Parathyroid adenoma (tissue), 2 donors: ENCODE data around the gene NPAS3.
A peak's percentile ranks its signal among the peaks of the same experiment; 100 is the strongest.

Experiments used
- H2AFZ ChIP-seq: fragments of 300-600 bp; sonication (generic); one replicate; pipeline ENCODE4 v1.7.0; 2017; ENCODE audit warnings: antibody characterized with exemption, mild to moderate bottlenecking
- H3K27ac ChIP-seq: fragments of 300-600 bp; sonication (generic); one replicate; pipeline ENCODE4 v1.7.0; 2017
- H3K27me3 ChIP-seq: fragments of 300-600 bp; sonication (generic); one replicate; pipeline ENCODE4 v1.7.0; 2017; ENCODE audit warnings: low read length; ENCODE audit not compliant: control insufficient read depth, insufficient read depth
- H3K36me3 ChIP-seq: fragments of 300-600 bp; sonication (generic); one replicate; pipeline ENCODE4 v1.7.0; 2017; ENCODE audit warnings: low read length; ENCODE audit not compliant: control insufficient read depth, insufficient read depth
- H3K4me1 ChIP-seq: fragments of 300-600 bp; sonication (generic); one replicate; pipeline ENCODE4 v1.7.0; 2017; ENCODE audit warnings: control low read depth
- H3K4me2 ChIP-seq: fragments of 300-600 bp; sonication (generic); one replicate; pipeline ENCODE4 v1.7.0; 2017; ENCODE audit warnings: low read length
- H3K4me3 ChIP-seq: fragments of 300-600 bp; sonication (generic); one replicate; pipeline ENCODE4 v1.7.0; 2017; ENCODE audit warnings: low read depth, low read length
- H3K79me2 ChIP-seq: fragments of 300-600 bp; sonication (generic); one replicate; pipeline ENCODE4 v1.7.0; 2017; ENCODE audit warnings: control low read depth
- H3K9ac ChIP-seq: fragments of 300-600 bp; sonication (generic); one replicate; pipeline ENCODE4 v1.7.0; 2017; ENCODE audit warnings: mild to moderate bottlenecking
- H3K9me3 ChIP-seq: fragments of 300-600 bp; sonication (generic); one replicate; pipeline ENCODE4 v1.7.0; 2017; ENCODE audit warnings: low read length; ENCODE audit not compliant: control insufficient read depth
- TF ChIP-seq, protein P1 (sequence below): fragments of 300-600 bp; sonication (generic); IDR thresholded peaks from one replicate; pipeline ENCODE4 v1.7.0; 2017; ENCODE audit warnings: antibody characterized with exemption, mild to moderate bottlenecking
- donor health status: primary hyperparathyroidism.

The NPAS3 gene

DNA sequence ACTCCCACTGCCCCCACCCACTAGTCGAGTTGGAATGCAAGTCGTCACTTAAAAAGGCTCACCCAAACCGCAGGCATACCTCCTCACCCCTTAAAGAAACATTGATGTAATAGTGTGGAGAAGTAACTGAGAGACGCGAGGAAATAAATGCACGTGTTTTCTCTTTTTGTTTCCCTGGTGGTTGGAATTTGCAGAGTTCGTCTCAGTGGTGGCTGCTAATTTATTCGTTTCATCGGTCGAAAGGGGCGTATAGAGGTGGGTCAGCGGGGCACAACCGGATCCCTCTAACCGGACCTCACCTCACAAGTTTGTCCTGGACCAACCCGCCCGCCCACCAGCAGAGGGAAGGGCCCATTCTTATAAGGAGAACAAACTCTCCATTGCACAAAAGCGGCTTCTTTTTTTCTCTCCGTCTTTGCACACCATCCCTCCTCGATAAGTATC is 5.0 kb upstream of the NPAS3 start:
- no peaks in the 10 kb centered on the region for H3K36me3 ChIP-seq
- peaks cover 5% of the 10 kb centered on the region for H3K4me1 ChIP-seq
- H3K4me2 ChIP-seq: peak overlapping the region; percentile 8
- TF ChIP-seq, protein P1, sequence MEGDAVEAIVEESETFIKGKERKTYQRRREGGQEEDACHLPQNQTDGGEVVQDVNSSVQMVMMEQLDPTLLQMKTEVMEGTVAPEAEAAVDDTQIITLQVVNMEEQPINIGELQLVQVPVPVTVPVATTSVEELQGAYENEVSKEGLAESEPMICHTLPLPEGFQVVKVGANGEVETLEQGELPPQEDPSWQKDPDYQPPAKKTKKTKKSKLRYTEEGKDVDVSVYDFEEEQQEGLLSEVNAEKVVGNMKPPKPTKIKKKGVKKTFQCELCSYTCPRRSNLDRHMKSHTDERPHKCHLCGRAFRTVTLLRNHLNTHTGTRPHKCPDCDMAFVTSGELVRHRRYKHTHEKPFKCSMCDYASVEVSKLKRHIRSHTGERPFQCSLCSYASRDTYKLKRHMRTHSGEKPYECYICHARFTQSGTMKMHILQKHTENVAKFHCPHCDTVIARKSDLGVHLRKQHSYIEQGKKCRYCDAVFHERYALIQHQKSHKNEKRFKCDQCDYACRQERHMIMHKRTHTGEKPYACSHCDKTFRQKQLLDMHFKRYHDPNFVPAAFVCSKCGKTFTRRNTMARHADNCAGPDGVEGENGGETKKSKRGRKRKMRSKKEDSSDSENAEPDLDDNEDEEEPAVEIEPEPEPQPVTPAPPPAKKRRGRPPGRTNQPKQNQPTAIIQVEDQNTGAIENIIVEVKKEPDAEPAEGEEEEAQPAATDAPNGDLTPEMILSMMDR: no peak
- no peak overlapping the region for H3K4me3 ChIP-seq
- H3K27me3 ChIP-seq: no peaks in the 10 kb centered on the region
- no peak overlapping the region for H3K9ac ChIP-seq
- no peaks in the 10 kb centered on the region for H3K9me3 ChIP-seq
- H3K27ac ChIP-seq: no peak overlapping the region
- H3K79me2 ChIP-seq: no peaks in the 10 kb centered on the region
- H2AFZ ChIP-seq: peak overlapping the region; percentile 59

DNA sequence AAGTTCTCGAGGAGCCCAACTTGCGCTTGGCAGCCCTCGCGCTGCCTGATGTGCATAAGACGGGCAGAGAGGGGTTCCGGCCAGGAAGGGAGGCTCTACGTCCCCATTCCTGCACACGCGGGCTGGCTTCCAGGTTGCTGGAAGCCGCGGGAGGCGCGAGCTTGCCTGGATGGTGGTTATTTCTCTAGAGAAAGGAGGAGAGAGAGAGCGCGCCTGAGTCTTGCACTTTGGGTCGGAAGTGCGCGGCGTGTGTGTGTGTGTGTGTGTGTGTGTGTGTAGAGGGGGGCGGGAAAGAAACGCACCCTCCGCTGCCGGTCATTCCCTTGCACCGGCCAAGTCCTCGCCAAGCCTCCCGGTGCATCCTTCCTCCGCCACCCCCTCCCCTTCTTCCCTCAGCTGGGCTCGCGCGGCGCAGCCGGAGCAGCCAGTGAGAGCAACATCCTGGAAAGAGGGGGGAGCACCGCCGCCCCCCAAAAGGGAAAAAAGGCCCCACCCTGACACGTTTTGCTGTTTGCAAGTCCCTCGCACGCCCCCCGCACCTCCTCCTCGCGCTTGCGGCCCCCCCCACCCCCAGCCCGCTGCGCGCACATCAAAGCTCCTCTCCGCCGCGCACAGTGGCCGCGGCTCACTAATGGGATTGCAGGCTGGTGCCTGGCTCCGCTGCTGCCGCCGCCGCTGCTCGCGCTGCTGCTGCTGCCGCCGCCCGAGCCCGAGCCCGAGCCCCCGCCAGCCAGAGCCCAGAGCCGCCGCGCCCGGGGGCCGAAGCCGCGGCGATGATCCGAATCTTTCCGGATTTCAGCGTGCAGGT is 4.4 kb upstream of the NPAS3 start:
- H3K4me1 ChIP-seq: peaks cover 5% of the 10 kb centered on the region
- TF ChIP-seq, protein P1: no peak
- H3K36me3 ChIP-seq: no peaks in the 10 kb centered on the region
- no peak overlapping the region for H3K9ac ChIP-seq
- peak overlapping the region; percentile 8 for H3K4me2 ChIP-seq
- no peaks in the 10 kb centered on the region for H3K79me2 ChIP-seq
- H3K9me3 ChIP-seq: no peaks in the 10 kb centered on the region
- no peak overlapping the region for H3K27ac ChIP-seq
- H2AFZ ChIP-seq: peak overlapping the region; percentile 59
- H3K27me3 ChIP-seq: no peaks in the 10 kb centered on the region
- no peak overlapping the region for H3K4me3 ChIP-seq

DNA sequence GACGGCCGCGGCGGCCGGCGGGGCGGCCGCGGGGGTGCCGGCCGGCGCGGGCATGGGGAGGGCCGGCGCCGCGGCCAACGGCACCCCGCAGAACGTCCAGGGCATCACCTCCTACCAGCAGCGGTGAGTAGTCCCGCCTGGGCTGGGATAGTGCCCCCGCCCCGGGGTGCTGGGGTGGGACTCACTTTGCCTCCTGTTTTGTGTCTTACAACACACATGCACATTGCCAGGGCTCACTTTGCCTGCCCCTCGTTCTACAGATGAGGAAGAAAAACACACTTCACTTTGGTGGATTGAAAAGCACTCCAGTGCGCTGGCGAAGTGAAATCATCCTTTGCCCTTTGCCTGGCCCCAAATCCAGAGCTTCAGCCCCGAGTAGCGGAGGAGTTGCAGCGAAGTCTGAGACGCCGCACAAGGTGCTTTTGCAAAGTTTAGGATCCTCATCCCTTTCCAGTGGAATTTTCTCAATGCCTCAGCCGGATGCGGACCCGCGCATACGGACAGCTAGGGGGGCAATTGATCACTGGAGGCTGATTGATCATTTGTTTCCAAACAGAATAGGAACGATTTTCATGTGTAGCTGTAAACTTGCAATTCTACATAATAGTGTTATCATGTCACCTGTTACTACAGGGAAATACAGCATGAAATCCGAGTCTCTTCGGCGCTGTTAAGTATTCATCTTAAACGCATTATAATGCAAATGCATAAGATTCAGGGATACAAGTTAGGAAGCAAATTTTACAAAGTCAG is 3.6 kb upstream of the NPAS3 start:
- Histone ChIP-seq H3K36me3 (no peaks in the 10 kb centered on the region), H3K9me3 (no peaks in the 10 kb centered on the region), H3K79me2 (no peaks in the 10 kb centered on the region), H2AFZ (no peak overlapping the region), H3K4me3 (no peak overlapping the region), H3K9ac (no peak overlapping the region), H3K27ac (no peak overlapping the region), H3K4me1 (peaks cover 5% of the 10 kb centered on the region), H3K4me2 (no peak overlapping the region), H3K27me3 (no peaks in the 10 kb centered on the region)
- TF ChIP-seq, protein P1: no peak

DNA sequence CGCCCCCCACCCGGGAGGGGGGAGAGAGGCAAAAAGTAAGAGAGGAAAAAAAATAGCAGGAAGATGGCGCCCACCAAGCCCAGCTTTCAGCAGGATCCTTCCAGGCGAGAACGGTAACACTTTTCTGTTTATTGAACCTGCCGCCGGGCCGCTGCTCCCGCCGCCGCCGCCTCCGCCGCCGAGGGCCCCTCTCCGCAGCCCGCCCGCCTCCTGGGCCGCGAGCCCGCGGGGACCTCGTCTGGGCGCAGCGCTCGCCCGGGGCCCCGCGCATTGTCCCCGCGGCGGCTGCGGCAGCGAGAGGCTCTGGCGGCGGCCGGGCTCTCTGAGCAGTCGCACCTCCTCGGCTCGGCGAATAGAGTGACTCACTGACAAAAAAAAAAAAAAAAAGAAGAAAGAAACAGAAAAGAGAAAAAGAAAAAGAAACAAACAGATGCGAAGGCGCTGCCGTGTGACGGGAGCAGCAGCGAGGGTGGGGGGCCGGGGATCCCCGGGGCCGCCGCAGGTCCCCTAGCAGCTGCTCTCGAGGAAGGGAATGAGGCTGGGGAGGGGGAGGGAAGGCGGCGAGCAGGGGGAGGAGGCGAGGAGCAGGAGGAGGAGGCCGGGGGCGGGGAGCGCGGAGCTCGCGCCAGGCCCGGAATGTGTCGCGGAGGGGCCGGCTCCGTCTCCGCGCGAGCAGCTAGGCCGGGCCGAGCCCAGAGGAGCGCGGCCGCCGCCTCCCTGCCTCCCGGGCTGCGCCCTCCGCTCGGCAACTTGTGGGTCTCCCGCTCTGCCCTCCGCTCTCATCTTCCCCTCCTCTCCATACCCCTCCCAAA is 781 bp downstream of the NPAS3 start:
- Histone ChIP-seq H3K27me3 (no peaks in the 10 kb centered on the region), H3K36me3 (no peaks in the 10 kb centered on the region), H2AFZ (peak overlapping the region; percentile 93), H3K4me2 (peak overlapping the region; percentile 71), H3K4me3 (peak overlapping the region; percentile 72), H3K27ac (peak overlapping the region; percentile 41), H3K9me3 (no peaks in the 10 kb centered on the region), H3K4me1 (no peaks in the 10 kb centered on the region), H3K79me2 (no peaks in the 10 kb centered on the region), H3K9ac (no peak overlapping the region)
- TF ChIP-seq, protein P1: no peak
